IMR-90 (cell line): ENCODE measurements around the gene SPI1. TPM values are rescaled to one million over a fixed set of nuclear protein-coding genes. Genes with fewer than 3 reads are reported as not detected.

ENCODE experiments used
- ATAC-seq: fragments of 200-7000 bp; cut with Tn5 transposase; 2 replicates; pipeline ENCODE4 v1.9.1; 2020; ENCODE audit warnings: low read depth, mild to moderate bottlenecking, moderate library complexity
- BruUV-seq: library from RNA; stranded (reverse); fragments of 400-500 nt; replicated peaks from 2 replicates; lab custom pipeline; 2021; lab: Mats Ljungman, UMichigan
- CTCF ChIA-PET: fragments of 300-600 bp; formaldehyde crosslinking; extraction: SDS; loops from one replicate; lab custom pipeline; 2021; ENCODE audit warnings: antibody characterized with exemption; lab: Yijun Ruan, JAX
- POLR2A ChIA-PET: fragments of 300-600 bp; sonication (Branson Sonifier 250); formaldehyde crosslinking; loops from one replicate; lab custom pipeline; 2022; ENCODE audit warnings: antibody characterized with exemption; ENCODE audit not compliant: unreplicated experiment; lab: Charles Lee
- DNase-seq: peaks from one replicate; pipeline ENCODE4 v3.0.0; 2013
- H2AFZ ChIP-seq: replicated peaks from 2 replicates; pipeline ENCODE3; 2013; ENCODE audit warnings: low read length, mild to moderate bottlenecking; ENCODE audit not compliant: poor library complexity
- H2AK5ac ChIP-seq: 2 replicates; pipeline ENCODE4 v1.6.1; 2013; ENCODE audit warnings: low read depth, low read length, inconsistent platforms
- H2AK9ac ChIP-seq: replicated peaks from 2 replicates; pipeline ENCODE3; 2013; ENCODE audit warnings: mild to moderate bottlenecking, low read depth, low read length, moderate library complexity; ENCODE audit not compliant: poor library complexity
- H2BK120ac ChIP-seq: 2 replicates; pipeline ENCODE4 v1.6.1; 2013; ENCODE audit warnings: low read depth, low read length, inconsistent platforms
- H2BK15ac ChIP-seq: 3 replicates; pipeline ENCODE4 v1.6.1; 2013; ENCODE audit warnings: low read depth, low read length, inconsistent platforms
- H2BK20ac ChIP-seq: 2 replicates; pipeline ENCODE4 v1.6.1; 2013; ENCODE audit warnings: low read depth, mild to moderate bottlenecking, inconsistent platforms, low read length, moderate library complexity
- H2BK5ac ChIP-seq: 2 replicates; pipeline ENCODE4 v1.6.1; 2013; ENCODE audit warnings: mild to moderate bottlenecking, low read depth, low read length, inconsistent platforms; ENCODE audit not compliant: poor library complexity, severe bottlenecking
- H3K14ac ChIP-seq: replicated peaks from 2 replicates; pipeline ENCODE4 v1.6.1; 2013; ENCODE audit warnings: low read depth, low read length, inconsistent platforms
- H3K18ac ChIP-seq: 2 replicates; pipeline ENCODE4 v1.6.1; 2013; ENCODE audit warnings: low read depth, low read length, control low read depth
- H3K23ac ChIP-seq: 2 replicates; pipeline ENCODE4 v1.6.1; 2013; ENCODE audit warnings: low read depth, low read length, inconsistent platforms
- H3K27ac ChIP-seq: 2 replicates; pipeline ENCODE4 v1.5.1; 2013; ENCODE audit warnings: mild to moderate bottlenecking, control low read depth, low read length; ENCODE audit not compliant: insufficient read depth
- H3K27me3 ChIP-seq: 2 replicates; pipeline ENCODE4 v1.6.1; 2013; ENCODE audit warnings: low read length; ENCODE audit not compliant: control insufficient read depth, insufficient read depth
- H3K36me3 ChIP-seq: 2 replicates; pipeline ENCODE4 v1.6.1; 2013; ENCODE audit warnings: low read length, mixed read lengths; ENCODE audit not compliant: control insufficient read depth, insufficient read depth
- H3K4ac ChIP-seq: 2 replicates; pipeline ENCODE4 v1.6.1; 2013; ENCODE audit warnings: low read depth, low read length, inconsistent platforms
- H3K4me1 ChIP-seq: 2 replicates; pipeline ENCODE4 v1.6.1; 2013; ENCODE audit warnings: low read length, mixed read lengths; ENCODE audit not compliant: control insufficient read depth, insufficient read depth
- H3K4me2 ChIP-seq: 2 replicates; pipeline ENCODE4 v1.6.1; 2013; ENCODE audit warnings: low read depth, mild to moderate bottlenecking, control low read depth, low read length, moderate library complexity
- H3K4me3 ChIP-seq: 2 replicates; pipeline ENCODE4 v1.5.1; 2013; ENCODE audit warnings: low read depth, mild to moderate bottlenecking, control low read depth, low read length, moderate library complexity; ENCODE audit not compliant: insufficient read depth
- H3K56ac ChIP-seq: 2 replicates; pipeline ENCODE4 v1.6.1; 2013; ENCODE audit warnings: low read length, inconsistent platforms; ENCODE audit not compliant: insufficient read depth; ENCODE audit errors: extremely low read depth
- H3K79me1 ChIP-seq, 2 experiments: 2 replicates each; pipeline ENCODE4 v1.6.1; 2013; ENCODE audit warnings: low read length in 2 of 2, inconsistent platforms in 1 of 2, low read depth in 1 of 2
- H3K9ac ChIP-seq: 2 replicates; pipeline ENCODE4 v1.6.1; 2013; ENCODE audit warnings: low read depth, low read length, control low read depth
- H3K9me1 ChIP-seq: 2 replicates; pipeline ENCODE4 v1.6.1; 2013; ENCODE audit warnings: low read length, inconsistent platforms; ENCODE audit not compliant: insufficient read depth
- H3K9me3 ChIP-seq: 2 replicates; pipeline ENCODE4 v1.6.1; 2013; ENCODE audit warnings: low read length; ENCODE audit not compliant: control insufficient read depth, insufficient read depth
- H4K20me1 ChIP-seq: 2 replicates; pipeline ENCODE4 v1.6.1; 2013; ENCODE audit warnings: low read length, inconsistent platforms; ENCODE audit not compliant: insufficient read depth
- H4K5ac ChIP-seq: 2 replicates; pipeline ENCODE4 v1.6.1; 2013; ENCODE audit warnings: mild to moderate bottlenecking, low read depth, low read length, control low read depth
- H4K8ac ChIP-seq, 2 experiments: 2 replicates each; pipeline ENCODE4 v1.6.1; 2013; ENCODE audit warnings: low read depth in 2 of 2, low read length in 2 of 2, control low read depth in 1 of 2, inconsistent platforms in 1 of 2
- H4K91ac ChIP-seq: 2 replicates; pipeline ENCODE4 v1.6.1; 2013; ENCODE audit warnings: low read depth, low read length, inconsistent platforms; ENCODE audit not compliant: insufficient read depth
- BHLHE40 ChIP-seq: fragments of 150-350 bp; IDR thresholded peaks from 2 replicates; pipeline ENCODE4 v1.6.1; 2016; ENCODE audit warnings: mild to moderate bottlenecking, low read depth, low read length
- CEBPB ChIP-seq: IDR thresholded peaks from 2 replicates; pipeline ENCODE4 v1.6.1; 2012; ENCODE audit warnings: low read depth, low read length, improper control_type of control experiment
- CHD1 ChIP-seq: IDR thresholded peaks from 2 replicates; pipeline ENCODE4 v1.6.1; 2012; ENCODE audit warnings: low read depth, low read length, improper control_type of control experiment
- ELK1 ChIP-seq: fragments of 150-350 bp; IDR thresholded peaks from 2 replicates; pipeline ENCODE4 v1.6.1; 2016; ENCODE audit warnings: low read depth, mild to moderate bottlenecking, low read length, moderate library complexity, borderline replicate concordance
- FOS ChIP-seq: fragments of 150-350 bp; IDR thresholded peaks from 2 replicates; pipeline ENCODE4 v1.6.1; 2016; ENCODE audit warnings: low read depth, low read length
- MAFK ChIP-seq: IDR thresholded peaks from 2 replicates; pipeline ENCODE4 v1.6.1; 2012; ENCODE audit warnings: low read depth, low read length, improper control_type of control experiment
- MAZ ChIP-seq: IDR thresholded peaks from 2 replicates; pipeline ENCODE4 v1.6.1; 2012; ENCODE audit warnings: low read depth, mild to moderate bottlenecking, low read length, improper control_type of control experiment, moderate library complexity, borderline replicate concordance
- MXI1 ChIP-seq: IDR thresholded peaks from 2 replicates; pipeline ENCODE4 v1.6.1; 2012; ENCODE audit warnings: low read depth, mild to moderate bottlenecking, low read length, moderate library complexity, borderline replicate concordance
- NFE2L2 ChIP-seq: fragments of 150-350 bp; IDR thresholded peaks from 2 replicates; pipeline ENCODE4 v1.6.1; 2016; ENCODE audit warnings: low read depth, mild to moderate bottlenecking, low read length
- POLR2A ChIP-seq: IDR thresholded peaks from 2 replicates; pipeline ENCODE4 v1.6.1; 2012; ENCODE audit warnings: mild to moderate bottlenecking, low read depth, low read length
- RAD21 ChIP-seq: IDR thresholded peaks from 2 replicates; pipeline ENCODE4 v1.6.1; 2012; ENCODE audit warnings: low read length, improper control_type of control experiment
- RFX5 ChIP-seq: IDR thresholded peaks from 2 replicates; pipeline ENCODE4 v1.8.0; 2012; ENCODE audit warnings: low read depth, mild to moderate bottlenecking, low read length, moderate library complexity
- SMC3 ChIP-seq: fragments of 150-350 bp; IDR thresholded peaks from 2 replicates; pipeline ENCODE4 v1.6.1; 2016; ENCODE audit warnings: low read depth, mild to moderate bottlenecking, antibody characterized with exemption, low read length, moderate library complexity
- USF2 ChIP-seq: fragments of 150-350 bp; IDR thresholded peaks from 2 replicates; pipeline ENCODE4 v1.6.1; 2017; ENCODE audit warnings: mild to moderate bottlenecking, antibody characterized with exemption, low read length, low read depth
- WGBS, 2 experiments: methylation state at CpG; one replicate each; pipeline versions ENCODE4 v1.1.5 to v1.1.7; 2013; ENCODE audit warnings: missing lambda C conversion rate in 2 of 2; ENCODE audit not compliant: insufficient read length in 1 of 2; ENCODE audit errors: extremely low coverage in 2 of 2; 5-methylcytosine and 5-hydroxymethylcytosine counted together
- dilution Hi-C: fragments of 300-500 bp; cut with HindIII; formaldehyde crosslinking; loops from one replicate; pipeline ENCODE4 v1.14.3; 2018; ENCODE audit warnings: low sequenced_read_pairs; ENCODE audit not compliant: unreplicated experiment
- in situ Hi-C: fragments of 300-500 bp; cut with MboI; formaldehyde crosslinking; loops from 3 replicates; pipeline ENCODE4 v1.14.3; 2019; ENCODE audit warnings: low sequenced_read_pairs, inconsistent platforms, mixed read lengths
- intact Hi-C: fragments of 100-400 bp; cut with micrococcal nuclease; formaldehyde crosslinking; loops from 2 replicates; pipeline ENCODE4 v1.10.0; 2022
- polyA plus RNA-seq, 3 experiments: library from polyadenylated mRNA; depleted of rRNA; stranded (reverse); fragments of >200 nt; gene quantifications; 2 replicates each; pipeline ENCODE4 v1.2.3, GENCODE V29; 2012; ENCODE audit warnings: low replicate concordance in 1 of 3
- total RNA-seq: library from RNA; depleted of rRNA; stranded (reverse); fragments of >200 nt; gene quantifications from 2 replicates; pipeline ENCODE4 v1.2.3, GENCODE V29; 2012
- TF ChIP-seq, protein P1 (sequence below): conservative IDR thresholded peaks from 2 replicates; pipeline ENCODE4 v1.5.1; 2012; ENCODE audit warnings: mild to moderate bottlenecking, low read depth, low read length, improper control_type of control experiment

Gene SPI1
- total and polyA plus RNA-seq, 2 of the 4 experiments (the other 2 are of a cell fraction): not detected

DNA sequence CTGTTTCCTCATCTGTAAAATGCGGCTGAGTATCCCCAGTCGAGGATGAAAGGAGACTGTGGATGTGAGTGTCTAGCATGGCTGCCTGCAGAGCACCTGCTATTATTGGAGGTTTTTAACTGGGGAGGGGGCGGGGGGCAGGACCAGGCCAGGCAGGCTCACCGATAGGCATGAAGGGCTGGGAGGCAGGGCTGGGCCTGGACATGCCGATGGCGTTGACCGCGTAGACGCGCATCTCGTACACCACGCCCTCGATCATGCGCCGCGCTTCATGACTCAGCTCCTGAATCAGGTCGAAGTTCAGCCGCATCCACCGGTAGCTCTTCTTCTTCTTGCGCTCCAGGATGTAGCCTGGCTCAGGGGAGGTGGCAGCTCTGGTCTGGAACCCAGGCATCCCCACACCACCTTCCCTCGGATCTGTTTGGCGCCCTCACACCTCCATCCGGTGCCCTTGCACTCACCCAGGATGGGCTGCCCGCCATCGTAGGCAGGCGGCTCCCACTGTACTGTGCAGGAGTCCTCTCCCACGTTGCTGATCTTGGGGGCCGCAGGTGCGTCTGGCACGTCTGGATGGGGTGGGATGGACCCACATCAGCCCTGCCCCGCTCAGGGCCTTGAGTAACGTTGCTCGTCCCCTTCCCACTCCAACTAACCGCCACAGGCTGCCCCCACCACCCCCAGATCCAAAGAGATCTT lies 41.0 kb downstream of the SPI1 start:
- no peak overlapping the region for H3K27ac ChIP-seq
- no peak overlapping the region for H3K9ac ChIP-seq
- no peak overlapping the region for H2BK15ac ChIP-seq
- CTCF ChIA-PET: no interaction called here
- no peak overlapping the region for H3K14ac ChIP-seq
- H3K79me1 ChIP-seq: no peaks in the 10 kb centered on the region
- DNase-seq (no peak), ATAC-seq (no peak)
- TF ChIP-seq USF2 (no peak), ELK1 (no peak), RAD21 (no peak), MAFK (no peak), MAZ (no peak), NFE2L2 (no peak), RFX5 (no peak), MXI1 (no peak), SMC3 (no peak), POLR2A (no peak), BHLHE40 (no peak), CEBPB (no peak), CHD1 (no peak), FOS (no peak)
- TF ChIP-seq, protein P1, sequence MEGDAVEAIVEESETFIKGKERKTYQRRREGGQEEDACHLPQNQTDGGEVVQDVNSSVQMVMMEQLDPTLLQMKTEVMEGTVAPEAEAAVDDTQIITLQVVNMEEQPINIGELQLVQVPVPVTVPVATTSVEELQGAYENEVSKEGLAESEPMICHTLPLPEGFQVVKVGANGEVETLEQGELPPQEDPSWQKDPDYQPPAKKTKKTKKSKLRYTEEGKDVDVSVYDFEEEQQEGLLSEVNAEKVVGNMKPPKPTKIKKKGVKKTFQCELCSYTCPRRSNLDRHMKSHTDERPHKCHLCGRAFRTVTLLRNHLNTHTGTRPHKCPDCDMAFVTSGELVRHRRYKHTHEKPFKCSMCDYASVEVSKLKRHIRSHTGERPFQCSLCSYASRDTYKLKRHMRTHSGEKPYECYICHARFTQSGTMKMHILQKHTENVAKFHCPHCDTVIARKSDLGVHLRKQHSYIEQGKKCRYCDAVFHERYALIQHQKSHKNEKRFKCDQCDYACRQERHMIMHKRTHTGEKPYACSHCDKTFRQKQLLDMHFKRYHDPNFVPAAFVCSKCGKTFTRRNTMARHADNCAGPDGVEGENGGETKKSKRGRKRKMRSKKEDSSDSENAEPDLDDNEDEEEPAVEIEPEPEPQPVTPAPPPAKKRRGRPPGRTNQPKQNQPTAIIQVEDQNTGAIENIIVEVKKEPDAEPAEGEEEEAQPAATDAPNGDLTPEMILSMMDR: no peak
- no TSS peak for BruUV-seq
- no peak overlapping the region for H3K23ac ChIP-seq
- no peak overlapping the region for H2AFZ ChIP-seq
- H3K9me1 ChIP-seq: no peaks in the 10 kb centered on the region
- in situ Hi-C loops: no loop called here
- no peaks in the 10 kb centered on the region for H3K36me3 ChIP-seq
- H2AK9ac ChIP-seq: no peak overlapping the region
- no peaks in the 10 kb centered on the region for H3K4me1 ChIP-seq
- H2AK5ac ChIP-seq: no peak overlapping the region
- no peak overlapping the region for H4K8ac ChIP-seq
- no peak overlapping the region for H2BK120ac ChIP-seq
- dilution Hi-C loops: no loop called here
- intact Hi-C loops: no loop called here
- WGBS, 2 experiments: 93% methylated on average over 19 of the region's 34 CpGs; no CpG with 5 or more reads in 1 of the 2 experiments
- no peaks in the 10 kb centered on the region; the same call in 1 of the 2 replicates for H4K20me1 ChIP-seq
- no peak overlapping the region for H4K5ac ChIP-seq
- H3K56ac ChIP-seq: no peak overlapping the region
- no peaks in the 10 kb centered on the region for H3K9me3 ChIP-seq
- no peak overlapping the region for H3K4me2 ChIP-seq
- H3K18ac ChIP-seq: no peak overlapping the region
- H2BK5ac ChIP-seq: no peak overlapping the region
- no peak overlapping the region for H3K4me3 ChIP-seq
- POLR2A ChIA-PET: no interaction called here
- no peak overlapping the region for H3K4ac ChIP-seq
- H3K27me3 ChIP-seq: no peaks in the 10 kb centered on the region; the same call in 1 of the 2 replicates
- no peak overlapping the region for H4K91ac ChIP-seq
- no peak overlapping the region for H2BK20ac ChIP-seq
